Cardiac septum (tissue), 1 donor: ENCODE results near the gene S100A7. TPM values are rescaled to one million over a fixed set of nuclear protein-coding genes. Genes with fewer than 3 reads are reported as not detected.
"Not testable (repeated sequence)": the region's sequence is repeated elsewhere in the genome, so short reads cannot be mapped to it uniquely, and the experiment has no call there.

Experiments
- DNase-seq: peaks from one replicate; pipeline ENCODE4 v3.0.0-alpha.2; 2020; ENCODE audit warnings: low spot score
- intact Hi-C: fragments of 100-400 bp; cut with DNase I; formaldehyde crosslinking; loops from one replicate; pipeline ENCODE4 v1.14.0; 2022
- total RNA-seq: library from RNA; stranded (reverse); fragmentation: NEBNext Ultra II Directional; extraction: Animal tissue kit (Norgen Biotek cat#: 25700); gene quantifications from one replicate; pipeline ENCODE4 v1.2.1, GENCODE V29; 2021
- donor health status: DM: no; HTN: no; CAD: no.

S100A7 gene
- total RNA-seq, 1 donor from 2014 or later, result not detected

DNA sequence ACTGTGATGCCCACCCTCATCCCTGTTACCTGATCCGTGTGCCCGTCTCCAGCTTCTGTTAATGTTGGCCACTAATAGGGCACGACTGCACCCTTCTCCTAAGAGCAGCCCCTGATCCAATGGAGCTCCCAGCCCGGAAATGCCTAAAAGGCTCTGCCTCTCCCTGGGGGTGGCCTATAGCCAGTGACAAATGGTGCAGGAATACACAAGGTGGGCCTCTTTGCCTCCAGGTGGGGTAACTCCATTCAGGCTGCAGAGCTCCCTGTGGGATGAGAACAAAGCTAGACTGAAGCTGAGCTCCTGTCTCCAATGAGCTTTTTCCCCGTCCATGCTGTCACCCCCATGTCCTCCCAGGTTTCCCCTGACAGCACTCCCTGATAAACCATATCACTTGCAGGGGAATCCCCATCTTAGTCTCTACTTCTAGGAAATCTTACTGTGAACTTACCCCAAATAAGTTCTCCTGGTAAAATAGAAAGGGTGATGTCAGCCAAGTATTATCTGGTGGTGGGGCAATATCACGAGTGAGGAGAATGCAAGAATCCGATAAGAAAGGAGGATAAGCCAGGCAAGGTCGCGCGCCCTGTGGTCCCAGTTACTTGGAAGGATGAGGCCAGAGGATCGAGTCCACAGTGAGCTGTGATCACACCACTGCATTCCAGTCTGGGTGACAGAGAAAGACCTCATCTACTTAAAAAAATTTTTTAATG lies 25.6 kb downstream of the S100A7 start:
- intact Hi-C loops, result no loop called here
- peak; percentile 44 for DNase-seq

DNA sequence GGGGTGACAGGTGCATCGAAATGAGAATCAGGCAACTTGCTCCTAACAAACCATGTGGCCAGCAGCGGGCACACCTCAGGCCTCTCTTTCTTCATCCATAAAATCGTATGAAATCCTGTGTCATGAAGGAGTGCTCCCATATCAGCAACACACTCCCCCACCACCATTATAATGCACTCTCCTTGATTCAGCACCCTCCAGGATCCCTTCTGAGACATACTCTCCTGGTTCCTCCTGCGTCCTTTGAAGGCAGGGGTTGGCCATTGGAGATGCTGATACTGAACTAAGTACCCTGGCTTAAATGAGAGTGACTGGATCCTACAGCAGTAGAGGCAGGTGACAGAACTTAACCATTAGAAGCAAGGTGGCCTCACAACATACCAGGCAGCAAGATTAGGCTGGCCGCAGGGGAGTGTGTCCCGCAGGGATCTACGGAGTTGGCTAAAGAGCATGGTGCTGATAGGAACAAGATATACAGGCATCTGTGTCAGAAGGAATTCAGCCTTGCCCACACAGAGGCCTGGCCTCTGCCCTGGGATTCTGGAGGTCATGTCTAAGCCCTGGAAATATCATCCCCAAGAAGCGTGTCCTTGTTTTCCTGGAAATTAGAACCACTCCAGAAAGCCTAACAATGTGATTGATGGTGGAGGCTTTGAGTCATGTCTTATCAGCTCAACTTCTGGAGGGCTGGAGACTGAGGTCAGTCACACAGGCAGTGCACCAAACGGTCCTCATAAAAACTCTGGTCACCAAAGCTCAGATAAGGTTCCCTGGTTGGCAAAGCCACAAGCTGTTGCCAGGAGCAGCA lies 27.4 kb downstream of the S100A7 start:
- intact Hi-C loops, result no loop called here
- peak; percentile 66 for DNase-seq

DNA sequence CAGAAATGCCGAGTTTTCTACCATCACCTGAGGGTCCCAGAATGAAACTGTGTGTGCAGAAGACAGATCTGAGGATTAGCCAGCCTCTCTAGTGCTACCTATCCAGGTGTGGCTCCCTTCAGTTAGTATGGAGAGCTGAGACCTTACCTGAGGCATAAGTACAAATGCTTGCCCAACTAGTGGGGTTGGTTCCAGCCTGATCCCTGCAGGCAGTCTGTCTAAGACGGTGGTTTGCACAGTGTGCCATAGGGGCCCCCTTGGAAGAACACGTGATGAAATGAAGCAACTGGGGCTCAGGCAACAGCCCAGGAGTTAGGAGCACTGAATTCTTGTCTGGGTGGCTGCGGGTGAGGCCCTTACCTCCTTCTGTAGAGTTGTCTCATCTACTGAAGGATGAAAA lies 28.5 kb downstream of the S100A7 start:
- DNase-seq, result no peak
- intact Hi-C loops, result no loop called here

DNA sequence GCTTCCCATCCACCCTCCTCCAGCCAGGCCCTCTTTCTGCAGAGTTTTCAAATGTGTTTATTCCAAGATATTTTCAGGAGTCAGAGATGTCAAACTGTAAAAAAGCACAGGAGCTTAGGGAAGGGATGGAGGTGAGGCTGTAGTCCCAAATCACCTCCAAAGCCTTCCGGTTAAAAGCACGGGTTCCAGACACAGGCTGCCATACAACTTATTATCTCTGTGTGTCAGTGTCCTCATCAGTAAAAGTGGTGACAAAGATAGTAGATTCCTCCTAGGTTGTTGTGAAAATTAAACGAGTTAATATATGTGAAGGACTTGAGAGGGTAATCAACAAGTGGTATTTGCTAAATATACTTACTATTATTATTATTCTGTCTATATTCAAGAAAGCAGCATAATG lies 29.0 kb downstream of the S100A7 start:
- DNase-seq, result no peak
- intact Hi-C loops, result no loop called here

DNA sequence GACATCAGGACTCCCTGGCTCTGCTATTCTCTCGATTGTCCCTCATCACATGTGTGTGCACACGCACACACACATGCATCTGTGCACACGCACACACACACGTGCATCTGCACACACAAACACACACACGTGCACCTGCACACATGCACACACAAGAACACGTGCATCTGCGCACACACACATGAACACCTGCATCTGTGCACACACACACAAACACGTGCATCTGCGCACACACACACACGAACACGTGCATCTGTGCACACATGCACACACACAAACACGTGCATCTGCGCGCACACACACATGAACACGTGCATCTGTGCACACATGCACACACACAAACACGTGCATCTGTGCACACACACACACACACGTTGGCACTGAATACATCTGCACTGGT lies 29.4 kb downstream of the S100A7 start:
- intact Hi-C loops, result no loop called here
- DNase-seq, result no peak

DNA sequence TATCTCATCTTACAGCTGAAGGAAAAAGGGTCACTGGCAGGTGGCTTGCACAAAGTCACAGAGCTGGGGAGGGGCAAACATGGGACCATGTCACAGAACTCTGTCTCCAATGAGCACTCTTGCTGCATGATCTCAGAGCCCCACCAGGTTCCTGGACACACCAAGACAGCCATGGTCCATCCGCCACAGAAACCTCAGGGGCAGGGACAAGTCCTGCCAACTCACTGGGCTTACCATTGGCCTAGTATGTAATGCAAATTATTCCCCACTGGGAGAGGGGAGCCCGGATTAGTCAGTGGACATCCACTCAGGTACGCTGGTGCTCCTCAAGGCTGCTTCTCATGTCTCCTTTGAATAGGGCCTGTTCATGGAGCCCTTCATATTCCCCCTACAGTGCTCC lies 29.9 kb downstream of the S100A7 start:
- peak; percentile 63 for DNase-seq
- intact Hi-C loops, result no loop called here

DNA sequence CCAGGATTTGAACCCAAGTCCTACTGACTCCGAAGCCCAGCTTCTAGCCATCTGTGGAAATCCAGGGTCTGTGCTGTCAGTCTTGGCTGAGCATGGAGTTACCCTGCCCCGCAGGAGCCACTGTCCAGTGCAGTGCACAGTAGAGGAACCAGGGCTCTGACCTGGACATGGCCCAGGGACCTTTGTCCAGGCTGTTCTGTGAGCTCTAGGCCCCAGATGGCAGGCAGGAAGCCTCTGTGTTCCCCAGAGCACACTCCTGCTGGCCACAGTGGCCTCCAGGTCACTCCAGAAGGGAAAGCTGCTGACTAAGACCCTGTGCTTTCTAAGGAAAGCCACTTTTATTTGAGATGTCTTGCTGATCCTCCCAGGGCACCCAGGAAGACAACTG lies 30.3 kb downstream of the S100A7 start:
- DNase-seq, result peak; percentile 41
- intact Hi-C loops, result no loop called here

DNA sequence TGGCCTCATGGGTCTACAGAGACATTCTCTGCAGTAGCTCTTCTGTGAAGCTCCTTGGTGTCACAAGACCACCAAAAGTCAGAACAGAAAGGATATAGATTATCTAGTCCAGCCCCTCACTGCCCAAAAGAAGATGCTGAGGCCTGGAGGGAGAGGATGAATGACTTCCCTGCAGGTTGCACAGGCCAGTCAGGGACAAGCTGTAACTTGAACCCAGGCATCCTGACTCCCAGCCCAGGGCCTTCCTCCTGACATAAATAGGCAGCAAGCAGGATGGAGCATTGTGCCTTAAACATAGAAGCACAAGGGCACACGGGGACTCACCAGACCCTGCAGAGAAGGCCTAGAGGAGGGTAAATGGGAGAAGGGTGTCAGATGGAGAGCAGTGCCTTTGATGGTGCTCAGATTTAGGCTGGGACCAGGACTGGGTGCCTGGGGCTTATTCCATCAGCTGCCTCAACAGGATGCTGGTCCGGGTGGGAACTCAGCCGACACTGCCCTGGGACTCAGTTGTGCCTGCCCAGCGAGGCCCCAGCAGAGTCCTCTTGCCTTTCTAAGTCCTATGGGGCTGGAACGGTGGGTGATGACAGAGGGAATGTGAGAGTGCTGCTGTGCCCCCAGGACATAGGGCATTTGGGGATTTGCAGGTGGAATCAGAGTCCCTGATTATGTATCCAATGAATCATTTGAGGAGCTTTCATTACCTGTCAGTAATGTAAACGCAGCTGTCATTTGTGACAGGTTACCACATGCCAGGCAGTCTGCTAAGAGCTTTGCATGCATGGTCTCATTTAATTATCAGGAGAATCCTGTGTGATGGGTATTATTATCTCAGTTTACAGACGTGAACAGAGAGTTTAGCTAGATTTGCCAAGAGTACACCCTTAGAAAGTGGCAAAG lies 30.9 kb downstream of the S100A7 start:
- peak; percentile 53 for DNase-seq
- intact Hi-C loops, result no loop called here

DNA sequence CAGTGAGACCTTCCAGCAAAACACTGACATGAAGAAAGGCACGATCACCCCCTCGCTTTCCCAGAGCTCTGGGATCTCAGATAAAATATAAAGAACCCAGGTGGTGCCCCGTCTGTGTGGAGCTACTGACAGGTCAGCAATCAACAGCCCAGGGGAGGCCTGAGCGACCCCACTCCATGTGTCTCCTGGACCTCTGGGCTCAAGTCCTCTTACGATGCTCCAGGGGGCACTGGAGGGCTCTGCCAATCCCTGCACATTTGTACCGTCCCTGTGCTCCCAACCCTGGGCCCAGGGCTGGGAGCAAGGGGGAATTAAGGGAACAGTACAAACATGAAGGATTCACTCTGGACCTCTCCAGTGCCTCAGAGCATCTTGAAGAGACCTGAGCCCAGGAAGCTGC lies 31.7 kb downstream of the S100A7 start:
- intact Hi-C loops, result no loop called here
- DNase-seq, result no peak

DNA sequence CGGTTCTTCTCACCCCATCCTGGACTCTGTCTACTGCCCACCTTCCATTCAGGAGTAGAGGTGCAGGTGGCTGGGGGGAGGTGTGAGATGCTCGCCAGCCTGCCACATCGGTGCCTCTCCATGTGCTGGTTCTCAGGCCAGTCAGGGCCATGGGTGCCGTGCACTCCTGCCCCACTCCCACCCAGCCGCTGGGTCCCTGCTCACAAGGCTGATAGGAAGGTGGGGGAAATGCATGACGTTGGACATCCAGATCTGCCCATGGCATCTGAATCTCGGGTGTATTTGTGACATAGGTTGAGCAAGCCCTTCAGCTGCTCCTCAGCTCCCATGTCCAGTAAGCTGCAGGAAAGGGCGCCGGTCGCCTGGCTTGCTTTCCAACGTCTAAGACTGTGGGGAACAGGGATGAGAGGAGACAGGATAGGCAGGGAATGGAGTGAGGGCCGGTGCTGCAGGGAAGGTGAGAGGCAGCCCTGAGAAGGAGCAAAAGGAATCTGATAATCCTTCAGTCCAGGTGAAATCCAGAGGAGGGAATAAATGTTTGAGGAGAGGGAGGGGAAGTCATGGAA lies 32.3 kb downstream of the S100A7 start:
- intact Hi-C loops, result no loop called here
- DNase-seq, result peak; percentile 49

DNA sequence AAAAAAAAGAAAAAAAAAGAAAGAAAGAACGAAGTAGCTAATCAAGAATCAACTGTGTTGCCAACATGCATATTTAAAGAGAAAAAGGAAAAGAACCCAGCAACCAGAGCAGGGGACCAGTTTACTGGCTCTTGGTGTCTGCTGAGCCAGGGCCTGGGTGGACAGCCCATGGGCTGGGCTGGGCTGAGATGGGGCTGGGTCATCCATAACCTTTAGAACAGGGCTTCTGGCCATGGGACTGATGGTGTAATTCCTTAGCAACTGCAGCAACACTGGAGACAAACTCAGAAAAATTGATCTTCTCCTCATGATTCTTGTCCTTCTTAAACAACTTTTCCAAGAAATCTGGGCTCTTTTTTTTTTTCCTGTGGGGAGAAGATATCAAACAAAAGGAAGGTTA lies 33.6 kb downstream of the S100A7 start:
- no peak for DNase-seq
- intact Hi-C loops, result no loop called here

DNA sequence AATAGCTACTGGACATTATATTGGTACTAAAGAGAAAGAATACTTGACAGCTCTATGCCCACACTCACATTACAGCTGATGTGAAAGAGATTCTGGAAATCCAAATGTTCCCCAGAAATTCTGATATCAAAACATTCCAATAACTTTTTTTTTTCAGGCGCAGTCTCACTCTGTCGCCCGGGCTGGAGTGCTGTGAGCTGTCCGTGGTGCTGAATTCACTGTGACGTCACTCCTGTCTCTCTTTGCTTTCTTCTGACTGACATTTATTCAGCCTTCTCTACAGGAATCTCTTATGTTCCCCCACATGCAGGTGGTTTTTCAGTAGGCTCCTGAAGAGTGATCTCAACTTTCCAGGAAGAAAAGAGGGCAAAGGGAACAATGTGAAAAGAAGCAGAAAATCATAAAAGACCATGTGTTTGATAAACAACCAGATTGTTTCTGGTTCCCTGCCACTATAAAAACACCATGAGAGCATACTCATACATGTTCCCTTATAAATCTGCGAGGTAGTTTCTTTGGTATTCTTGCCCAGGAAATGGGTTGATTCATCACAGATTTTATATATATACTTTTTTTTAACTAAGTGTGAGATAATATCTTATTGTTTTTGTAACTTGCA lies 37.9 kb downstream of the S100A7 start:
- DNase-seq, result peak; percentile 82
- intact Hi-C loops, result no loop called here

DNA sequence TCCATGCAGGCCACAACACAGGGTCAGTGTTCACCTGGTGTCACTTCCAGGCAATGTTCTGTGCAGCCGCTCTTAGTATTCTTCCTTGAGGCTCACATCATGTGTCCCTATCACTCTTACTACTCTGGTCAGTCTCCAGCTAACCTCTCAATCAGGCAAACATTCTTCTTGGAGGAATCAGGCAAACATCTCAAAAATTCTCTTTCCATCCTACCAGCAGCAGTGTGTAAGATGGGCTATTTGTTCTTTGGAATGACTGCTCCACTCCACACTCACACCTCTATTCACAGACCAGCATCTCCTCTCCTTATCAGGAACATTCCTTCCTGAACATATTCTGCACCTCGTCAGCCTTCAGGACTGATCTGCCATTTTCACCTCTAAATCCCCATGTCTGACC lies 40.1 kb downstream of the S100A7 start:
- intact Hi-C loops, result no loop called here
- no peak for DNase-seq

DNA sequence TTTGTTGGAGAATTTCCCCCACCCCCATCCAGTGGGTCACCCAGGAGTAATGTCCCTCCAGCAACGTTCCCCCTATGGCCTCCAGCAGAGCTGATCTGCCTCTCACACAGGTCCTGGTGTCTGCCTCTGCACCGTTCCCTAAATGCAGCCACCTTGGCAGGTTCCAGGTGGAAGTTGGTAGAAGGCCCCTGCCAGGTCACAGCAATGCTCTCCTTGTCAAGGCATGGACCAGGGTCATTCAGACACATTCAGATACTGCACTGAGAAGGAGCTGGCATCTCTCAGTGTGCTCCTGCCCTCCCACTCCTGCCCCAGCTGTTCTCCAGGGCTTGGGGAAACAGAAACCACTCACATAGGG lies 41.0 kb downstream of the S100A7 start:
- intact Hi-C loops, DNase-seq: not testable (repeated sequence)

DNA sequence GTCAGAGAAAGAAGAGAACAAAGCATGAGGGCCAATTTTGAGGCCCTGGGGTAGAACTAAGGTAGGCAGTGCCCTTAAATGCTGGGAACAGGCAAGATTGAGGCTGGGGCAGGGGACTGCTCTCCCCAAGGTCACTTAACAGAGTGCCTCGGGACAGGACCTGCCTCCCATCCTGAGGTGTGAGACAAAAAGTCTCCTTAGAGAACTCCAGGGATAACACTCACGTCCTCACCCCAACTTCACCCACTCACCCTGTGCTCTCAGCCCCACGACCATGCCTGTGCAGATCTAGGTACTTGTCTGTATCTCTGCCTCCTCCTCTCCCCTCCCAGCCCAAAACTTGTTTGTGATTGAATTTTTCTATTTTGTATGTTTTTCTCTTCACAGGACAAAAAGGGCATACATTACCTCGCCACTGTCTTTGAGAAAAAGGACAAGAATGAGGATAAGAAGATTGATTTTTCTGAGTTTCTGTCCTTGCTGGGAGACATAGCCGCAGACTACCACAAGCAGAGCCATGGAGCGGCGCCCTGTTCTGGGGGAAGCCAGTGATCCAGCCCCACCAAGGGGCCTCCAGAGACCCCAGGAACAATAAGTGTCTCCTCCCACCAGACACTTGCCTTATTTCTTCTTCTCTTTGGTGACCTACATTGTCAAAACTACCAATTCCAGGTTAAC lies 41.6 kb downstream of the S100A7 start:
- intact Hi-C loops, DNase-seq: not testable (repeated sequence)

DNA sequence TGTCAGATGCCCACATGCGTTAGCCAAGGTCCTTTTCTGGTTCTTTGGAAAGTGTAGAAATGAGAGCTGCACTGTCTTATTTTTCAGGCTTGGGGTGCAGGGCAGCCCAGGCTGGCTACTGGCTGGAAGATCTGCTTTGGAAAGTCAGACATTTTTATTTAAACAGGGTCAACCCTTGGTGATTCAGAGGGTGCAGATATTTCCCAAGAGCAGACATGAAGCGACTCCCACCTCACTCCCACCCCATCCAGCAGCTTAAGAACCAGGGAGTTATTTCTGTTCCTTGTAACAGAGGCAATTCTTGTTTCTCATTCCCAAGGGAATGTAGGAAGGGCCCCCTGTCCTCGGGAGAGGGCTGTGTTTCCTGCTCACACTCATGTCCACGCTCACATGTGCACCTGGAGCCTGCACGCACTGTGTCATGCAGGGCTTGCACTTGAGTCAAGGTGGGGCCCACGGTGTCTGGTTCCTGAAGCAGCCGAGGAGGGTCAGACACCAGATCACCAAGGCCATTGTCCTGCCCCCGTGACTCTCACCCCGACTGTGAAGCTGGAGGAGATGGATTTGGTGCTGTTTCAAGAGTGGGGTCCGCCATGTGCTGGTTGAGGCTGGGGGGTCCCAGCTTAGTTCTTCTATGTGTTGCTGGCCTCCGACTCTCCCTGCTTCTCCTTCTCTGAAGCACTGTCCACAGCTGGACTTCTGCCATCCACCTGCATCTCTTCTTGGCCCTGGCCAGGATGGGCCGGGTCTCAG lies 43.1 kb downstream of the S100A7 start:
- intact Hi-C loops, result no loop called here
- DNase-seq, result no peak

DNA sequence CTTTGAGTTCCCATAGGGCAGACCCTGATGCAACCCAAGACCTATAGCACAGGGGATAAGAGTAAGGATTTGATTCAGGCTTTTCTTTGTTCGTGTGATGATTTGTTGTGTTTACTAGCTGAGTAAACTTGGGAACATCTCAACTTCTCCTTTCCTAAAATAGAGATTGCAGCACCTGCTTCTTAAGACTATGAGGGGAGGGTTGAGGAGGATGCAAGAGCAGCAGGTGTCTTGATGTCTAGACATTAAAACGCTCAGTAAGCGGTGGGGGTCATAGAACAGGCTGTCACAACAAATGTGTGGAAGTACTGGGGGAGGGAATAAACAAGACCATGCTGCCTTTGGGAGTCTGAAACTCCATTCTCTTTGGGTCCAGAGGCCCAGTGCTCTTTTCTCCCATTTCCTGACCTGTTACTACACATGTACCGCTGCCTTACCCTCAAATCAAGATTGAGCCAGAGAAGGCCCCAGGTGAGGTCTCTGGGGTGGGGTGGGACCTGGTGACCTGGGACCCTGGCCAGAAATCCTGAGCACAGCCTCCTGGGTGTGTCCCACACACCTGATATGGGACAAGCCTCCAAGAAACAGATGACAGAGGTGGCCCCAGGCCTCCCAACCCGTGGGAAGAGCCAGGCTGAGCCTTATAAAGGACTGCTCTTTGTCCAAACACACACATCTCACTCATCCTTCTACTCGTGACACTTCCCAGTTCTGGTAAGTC lies 44.4 kb downstream of the S100A7 start, which contains the start of gene S100A7A:
Gene S100A7A, plus strand, starts transcription at position 671 of the 721 bp plus-strand sequence. CDS start 1,563 bp downstream, outside the sequence.
- intact Hi-C loops, result no loop called here
- DNase-seq, result no peak
